CD4-positive, alpha-beta T cell (primary cell): ENCODE results near the gene SMIM5. TPM values are rescaled to one million over a fixed set of nuclear protein-coding genes. Genes with fewer than 3 reads are reported as not detected.
A peak's percentile ranks its signal among the peaks of the same experiment; 100 is the strongest.

Experiments
- ATAC-seq: fragments of 200-7000 bp; cut with Tn5 transposase; one replicate; pipeline ENCODE4 v1.10.0; 2022; ENCODE audit warnings: mild to moderate bottlenecking; ENCODE audit not compliant: poor library complexity
- CTCF ChIA-PET: fragments of 350-600 bp; sonication (Branson Sonifier 250); formaldehyde crosslinking; loops from one replicate; lab custom pipeline; 2021; ENCODE audit warnings: antibody characterized with exemption, inconsistent platforms; lab: Charles Lee
- POLR2A ChIA-PET: fragments of 350-600 bp; sonication (Branson Sonifier 250); formaldehyde crosslinking; loops from one replicate; lab custom pipeline; 2021; ENCODE audit warnings: antibody characterized with exemption, inconsistent platforms; lab: Charles Lee
- DNase-seq, 14 experiments: peaks; one replicate each; pipeline ENCODE4 v3.0.0-alpha.2; 2013 to 2020; ENCODE audit warnings: mixed read lengths in 2 of 14
- H3K27ac ChIP-seq, 2 donors: one replicate each; pipeline versions ENCODE4 v1.5.1 to v1.7.0; 2013; ENCODE audit warnings: low read length in 2 of 2, low read depth in 1 of 2, mild to moderate bottlenecking in 1 of 2
- H3K27me3 ChIP-seq, 2 experiments: 1 replicate in 1 of 2; 2 replicates in 1 of 2; pipeline versions ENCODE4 v1.6.1 to v1.7.0; 2013; ENCODE audit warnings: low read length in 2 of 2, control low read depth in 1 of 2, mild to moderate bottlenecking in 1 of 2, moderate library complexity in 1 of 2; ENCODE audit not compliant: insufficient read depth in 2 of 2, control insufficient read depth in 1 of 2
- H3K36me3 ChIP-seq: one replicate; pipeline ENCODE4 v1.6.1; 2013; ENCODE audit warnings: low read length, control low read depth; ENCODE audit not compliant: insufficient read depth
- H3K4me1 ChIP-seq: one replicate; pipeline ENCODE4 v1.6.1; 2013; ENCODE audit warnings: low read length, control low read depth; ENCODE audit not compliant: insufficient read depth
- H3K4me3 ChIP-seq: one replicate; pipeline ENCODE4 v1.5.1; 2013; ENCODE audit warnings: mild to moderate bottlenecking, low read length, moderate library complexity
- H3K9me3 ChIP-seq, 2 experiments: 1 replicate in 1 of 2; 2 replicates in 1 of 2; pipeline versions ENCODE4 v1.6.1 to v1.7.0; 2013; ENCODE audit warnings: low read length in 2 of 2, mild to moderate bottlenecking in 2 of 2, control low read depth in 1 of 2, moderate library complexity in 1 of 2; ENCODE audit not compliant: control insufficient read depth in 1 of 2, insufficient read depth in 1 of 2
- H3K27ac Mint-ChIP-seq: one replicate; pipeline ENCODE4 v1.8.0; 2020; ENCODE audit warnings: mixed read lengths
- H3K27me3 Mint-ChIP-seq: one replicate; pipeline ENCODE4 v1.8.0; 2021; ENCODE audit warnings: mixed read lengths
- H3K36me3 Mint-ChIP-seq: one replicate; pipeline ENCODE4 v1.8.0; 2021; ENCODE audit warnings: low read depth, mixed read lengths
- H3K4me1 Mint-ChIP-seq: one replicate; pipeline ENCODE4 v1.8.0; 2021; ENCODE audit warnings: low read depth, mixed read lengths
- H3K4me3 Mint-ChIP-seq: one replicate; pipeline ENCODE4 v1.8.0; 2020; ENCODE audit warnings: mild to moderate bottlenecking, mixed read lengths
- H3K9me3 Mint-ChIP-seq: one replicate; pipeline ENCODE4 v1.8.0; 2020; ENCODE audit warnings: mixed read lengths
- CTCF ChIP-seq: fragments of 200-600 bp; IDR thresholded peaks from one replicate; pipeline ENCODE4 v1.8.0; 2022; ENCODE audit warnings: antibody characterized with exemption, mild to moderate bottlenecking
- intact Hi-C, 2 experiments: fragments of 100-400 bp; cut with DNase I in 1 of 2; cut with micrococcal nuclease in 1 of 2; formaldehyde crosslinking; loops; one replicate each; pipeline versions ENCODE4 v1.15.1 to v1.9.0; 2023 to 2025; cut with DNase I, micrococcal nuclease
- total RNA-seq, 174 experiments: library from RNA in 2 of 174; stranded (reverse) in 2 of 174; gene quantifications; one replicate each; pipeline ENCODE4 v1.2.3 and lab custom pipeline; 2021 to 2026

The SMIM5 gene
- total RNA-seq, 2 experiments from 2014 or later: 0.75 to 1.3 TPM

- Mint-ChIP-seq H3K9me3 (no peaks in the 10 kb centered on the region), H3K36me3 (peaks cover 67% of the 10 kb centered on the region), H3K4me3 (peak overlapping the region; percentile 71), H3K4me1 (peaks cover 60% of the 10 kb centered on the region), H3K27ac (peak overlapping the region; percentile 93), H3K27me3 (no peaks in the 10 kb centered on the region)
- no peak for TF ChIP-seq CTCF
- Histone ChIP-seq H3K9me3 (no peaks in the 10 kb centered on the region), H3K27me3 (no peaks in the 10 kb centered on the region), H3K4me1 (peaks cover 41% of the 10 kb centered on the region), H3K27ac (peak overlapping the region; percentile 50 to 90), H3K36me3 (peaks cover 58% of the 10 kb centered on the region), H3K4me3 (no peak overlapping the region)
- peak; percentile 21 to 77 (median 45) for DNase-seq
- CTCF ChIA-PET: interaction anchor here (2.8 kb wide), 1 partner anchor 15 kb away, joined by 7 read pairs; no protein-coding TSS in a partner anchor
- POLR2A ChIA-PET: interaction anchor here (0.7 to 1.0 kb wide), 3 partner anchors 22 to 87 kb away, joined by 3 to 7 read pairs (median 3); partner anchors contain the start of genes ITGB4, RECQL5 and SAP30BP
- ATAC-seq: peak; percentile 93
- intact Hi-C loops: loop anchor here in 1 of 2 experiments (1.0 kb wide), 1 partner anchor 14 kb away; no protein-coding TSS in a partner anchor
These were observed 56.2 kb downstream of the SMIM5 start for GRCh38 chr17:75689441-75689873.

Other genes starting within 250 kb of the SMIM5 start
- gene GRB2, start 227.8 kb upstream of the SMIM5 start, total RNA-seq: 10 to 100 TPM; 88.8 to 92.6 TPM
- 10 to 100 TPM; 52.8 to 57.3 TPM for gene TMEM94, start 176.8 kb upstream of the SMIM5 start, total RNA-seq
- gene CASKIN2, start 117.9 kb upstream of the SMIM5 start, total RNA-seq: under 1 TPM; 0.17 to 0.25 TPM
- 10 to 100 TPM; 73.3 to 78.7 TPM for gene TSEN54, start 116.9 kb upstream of the SMIM5 start, total RNA-seq
- 10 to 100 TPM; 31.2 to 34.2 TPM for gene LLGL2, start 107.7 kb upstream of the SMIM5 start, total RNA-seq
- gene MYO15B, start 45.6 kb upstream of the SMIM5 start, total RNA-seq: 100 to 1,000 TPM; 202 to 209 TPM
- 10 to 100 TPM; 16.4 to 17.7 TPM for gene RECQL5, start 33.7 kb downstream of the SMIM5 start, total RNA-seq
- gene SAP30BP, start 33.9 kb downstream of the SMIM5 start, total RNA-seq: 100 to 1,000 TPM; 209 to 227 TPM
- gene ITGB4, start 88.0 kb downstream of the SMIM5 start, total RNA-seq: 1 to 10 TPM in 1 of 2 experiments, under 1 TPM in 1; 0.81 to 1.3 TPM
- 1 to 10 TPM; 5.9 to 6.0 TPM for gene GALK1, start 131.8 kb downstream of the SMIM5 start, total RNA-seq
- 10 to 100 TPM; 33.7 to 36.1 TPM for gene UNK, start 151.4 kb downstream of the SMIM5 start, total RNA-seq
- gene UNC13D, start 211.0 kb downstream of the SMIM5 start, total RNA-seq: 100 to 1,000 TPM; 110 to 112 TPM
- 100 to 1,000 TPM in 1 of 2 experiments, 10 to 100 TPM in 1; 98.5 to 114 TPM for gene WBP2, start 221.9 kb downstream of the SMIM5 start, total RNA-seq
- gene TRIM47, start 245.1 kb downstream of the SMIM5 start, total RNA-seq: 1 to 10 TPM; 2.3 to 2.8 TPM